Measurements from ENCODE around the gene FOXK1.

- TF ChIP-seq CTCF (IDR thresholded peaks at IDR 0.05) (no peak), POLR2A (IDR thresholded peaks at IDR 0.05) (no peak)
Measured at GRCh38 chr7:4748231-4748681, 66.2 kb downstream of the FOXK1 start.

All from adrenal gland (tissue), 5 donors.